Activated CD4-positive, alpha-beta T cell treated with anti-CD3 and anti-CD28 coated beads for 36 hours (primary cell): ENCODE results near the gene ARHGEF11. TPM values are rescaled to one million over a fixed set of nuclear protein-coding genes. Genes with fewer than 3 reads are reported as not detected.
A peak's percentile ranks its signal among the peaks of the same experiment; 100 is the strongest.

Experiments
- ATAC-seq: fragments of 200-7000 bp; cut with Tn5 transposase; one replicate; pipeline ENCODE4 v1.10.0; 2021; ENCODE audit warnings: mild to moderate bottlenecking, moderate library complexity
- CTCF ChIA-PET: fragments of 350-600 bp; sonication (Branson Sonifier 250); formaldehyde crosslinking; loops from one replicate; lab custom pipeline; 2021; ENCODE audit warnings: antibody characterized with exemption; lab: Charles Lee
- POLR2A ChIA-PET: fragments of 350-600 bp; sonication (Branson Sonifier 250); formaldehyde crosslinking; loops from one replicate; lab custom pipeline; 2021; ENCODE audit warnings: antibody characterized with exemption, inconsistent platforms; lab: Charles Lee
- DNase-seq: peaks from one replicate; pipeline ENCODE4 v3.0.0-alpha.2; 2020
- H3K27ac Mint-ChIP-seq: one replicate; pipeline ENCODE4 v1.8.0; 2021; ENCODE audit warnings: mixed read lengths
- H3K27me3 Mint-ChIP-seq: one replicate; pipeline ENCODE4 v1.8.0; 2021; ENCODE audit warnings: mixed read lengths
- H3K36me3 Mint-ChIP-seq: one replicate; pipeline ENCODE4 v1.8.0; 2021; ENCODE audit warnings: low read depth, mixed read lengths
- H3K4me1 Mint-ChIP-seq: one replicate; pipeline ENCODE4 v1.8.0; 2021; ENCODE audit warnings: mixed read lengths
- H3K4me3 Mint-ChIP-seq: one replicate; pipeline ENCODE4 v1.8.0; 2021; ENCODE audit warnings: mild to moderate bottlenecking, moderate library complexity, mixed read lengths
- H3K9me3 Mint-ChIP-seq: one replicate; pipeline ENCODE4 v1.8.0; 2021; ENCODE audit warnings: low read depth, mixed read lengths
- intact Hi-C, 2 experiments: fragments of 100-400 bp; cut with DNase I in 1 of 2; cut with micrococcal nuclease in 1 of 2; formaldehyde crosslinking; loops; one replicate each; pipeline versions ENCODE4 v1.14.2 to v1.15.1; 2022 to 2024; cut with DNase I, micrococcal nuclease
- total RNA-seq, 2 experiments: library from RNA; stranded (reverse); gene quantifications; one replicate each; pipeline ENCODE4 v1.2.3, GENCODE V29; 2021

The ARHGEF11 gene
- total RNA-seq, 2 experiments from 2014 or later = 3.5 to 4.8 TPM

- Mint-ChIP-seq H3K27me3 (peaks cover 73% of the 10 kb centered on the region), H3K27ac (no peak overlapping the region), H3K9me3 (no peaks in the 10 kb centered on the region), H3K36me3 (no peaks in the 10 kb centered on the region), H3K4me3 (no peak overlapping the region), H3K4me1 (peaks cover 21% of the 10 kb centered on the region)
- CTCF ChIA-PET = interaction anchor here (0.6 to 7.7 kb wide), 7 partner anchors 8 to 419 kb away, joined by 3 to 76 read pairs (median 4); partner anchors contain the start of gene PEAR1
- POLR2A ChIA-PET = no interaction called here
- no peak for DNase-seq
- ATAC-seq = no peak
- intact Hi-C loops = no loop called here
Measured at GRCh38 chr1:156923670-156924477, 121.7 kb downstream of the ARHGEF11 start.

GRCh38 chr1:156922986-156923669 lies 122.4 kb downstream of the ARHGEF11 start:
- peaks cover 20% of the 10 kb centered on the region for H3K4me1 Mint-ChIP-seq
- ChIA-PET CTCF (interaction anchor here (0.7 to 7.7 kb wide), 9 partner anchors 7 to 419 kb away, joined by 3 to 76 read pairs (median 3); partner anchors contain the start of gene PEAR1), POLR2A (no interaction called here)
- no peak overlapping the region for H3K27ac Mint-ChIP-seq
- DNase-seq (no peak), ATAC-seq (no peak)
- no peaks in the 10 kb centered on the region for H3K9me3 Mint-ChIP-seq
- intact Hi-C loops = no loop called here
- no peak overlapping the region for H3K4me3 Mint-ChIP-seq
- H3K27me3 Mint-ChIP-seq = peaks cover 72% of the 10 kb centered on the region
- no peaks in the 10 kb centered on the region for H3K36me3 Mint-ChIP-seq

- Mint-ChIP-seq H3K9me3 (no peaks in the 10 kb centered on the region), H3K4me1 (peaks cover 10% of the 10 kb centered on the region), H3K4me3 (no peak overlapping the region), H3K27me3 (peaks cover 60% of the 10 kb centered on the region), H3K27ac (no peak overlapping the region), H3K36me3 (no peaks in the 10 kb centered on the region)
- ChIA-PET POLR2A (no interaction called here), CTCF (interaction anchor here (0.6 to 1.3 kb wide), 3 partner anchors 26 to 437 kb away, joined by 3 to 4 read pairs (median 3); no protein-coding TSS in a partner anchor)
- ATAC-seq (no peak), DNase-seq (no peak)
- intact Hi-C loops = no loop called here
Measured at GRCh38 chr1:156921053-156921529, 124.5 kb downstream of the ARHGEF11 start.

GRCh38 chr1:156920233-156921052 lies 125.1 kb downstream of the ARHGEF11 start, which contains the start of gene LRRC71:
Gene LRRC71 (plus strand): TSS chr1:156920632. CDS start chr1:156920804, 172 bp downstream.
- ATAC-seq (peak; percentile 92), DNase-seq (peak; percentile 87)
- Mint-ChIP-seq H3K27ac (no peak within 1 kb of the TSS), H3K4me3 (no peak within 1 kb of the TSS), H3K27me3 (peaks cover 57% of the 10 kb centered on the region), H3K9me3 (no peaks in the 10 kb centered on the region), H3K4me1 (peaks cover 6% of the 10 kb centered on the region), H3K36me3 (no peaks in the 10 kb centered on the region)
- CTCF ChIA-PET = interaction anchor here (0.7 to 1.3 kb wide), 4 partner anchors 19 to 30 kb away, joined by 3 to 4 read pairs (median 4); no protein-coding TSS in a partner anchor
- intact Hi-C loops = loop anchor here in 1 of 2 experiments (1.0 kb wide), 1 partner anchor 28 kb away; no protein-coding TSS in a partner anchor
- POLR2A ChIA-PET = no interaction called here

- Mint-ChIP-seq H3K27ac (no peak overlapping the region), H3K27me3 (peaks cover 18% of the 10 kb centered on the region), H3K9me3 (no peaks in the 10 kb centered on the region), H3K36me3 (no peaks in the 10 kb centered on the region), H3K4me1 (no peaks in the 10 kb centered on the region), H3K4me3 (no peak overlapping the region)
- ChIA-PET POLR2A (no interaction called here), CTCF (interaction anchor here (0.9 to 4.6 kb wide), 2 partner anchors 12 to 18 kb away, joined by 4 to 44 read pairs; no protein-coding TSS in a partner anchor)
- ATAC-seq (no peak), DNase-seq (no peak)
- intact Hi-C loops = no loop called here
Measured at GRCh38 chr1:156914440-156914856, 131.1 kb downstream of the ARHGEF11 start.

GRCh38 chr1:156913809-156914387 lies 131.6 kb downstream of the ARHGEF11 start:
- Mint-ChIP-seq H3K27ac (no peak overlapping the region), H3K36me3 (no peaks in the 10 kb centered on the region), H3K27me3 (peaks cover 15% of the 10 kb centered on the region), H3K4me3 (no peak overlapping the region), H3K4me1 (no peaks in the 10 kb centered on the region), H3K9me3 (no peaks in the 10 kb centered on the region)
- ChIA-PET POLR2A (no interaction called here), CTCF (interaction anchor here (0.8 to 4.6 kb wide), 4 partner anchors 8 to 1720 kb away, joined by 3 to 44 read pairs (median 4); no protein-coding TSS in a partner anchor)
- ATAC-seq (no peak), DNase-seq (no peak)
- intact Hi-C loops = no loop called here

GRCh38 chr1:156912861-156913808 lies 132.4 kb downstream of the ARHGEF11 start:
- Mint-ChIP-seq H3K36me3 (no peaks in the 10 kb centered on the region), H3K4me1 (no peaks in the 10 kb centered on the region), H3K9me3 (no peaks in the 10 kb centered on the region), H3K4me3 (no peak overlapping the region), H3K27ac (no peak overlapping the region), H3K27me3 (peaks cover 10% of the 10 kb centered on the region)
- POLR2A ChIA-PET = no interaction called here
- intact Hi-C loops = no loop called here
- ATAC-seq = no peak
- no peak for DNase-seq
- CTCF ChIA-PET = interaction anchor here (0.6 to 4.6 kb wide), 8 partner anchors 9 to 1719 kb away, joined by 3 to 44 read pairs (median 4); partner anchors contain the start of genes INSRR and NTRK1

GRCh38 chr1:156912310-156912709 lies 133.2 kb downstream of the ARHGEF11 start:
- no peak overlapping the region for H3K4me3 Mint-ChIP-seq
- ATAC-seq = no peak
- intact Hi-C loops = no loop called here
- no peaks in the 10 kb centered on the region for H3K9me3 Mint-ChIP-seq
- H3K27me3 Mint-ChIP-seq = peaks cover 8% of the 10 kb centered on the region
- H3K36me3 Mint-ChIP-seq = no peaks in the 10 kb centered on the region
- no peak for DNase-seq
- no peaks in the 10 kb centered on the region for H3K4me1 Mint-ChIP-seq
- ChIA-PET POLR2A (no interaction called here), CTCF (interaction anchor here (0.9 to 4.6 kb wide), 8 partner anchors 11 to 74 kb away, joined by 3 to 44 read pairs (median 4); partner anchors contain the start of genes INSRR, NTRK1 and PEAR1)
- no peak overlapping the region for H3K27ac Mint-ChIP-seq

- Mint-ChIP-seq H3K36me3 (no peaks in the 10 kb centered on the region), H3K27me3 (peaks cover 5% of the 10 kb centered on the region), H3K4me1 (no peaks in the 10 kb centered on the region), H3K4me3 (no peak overlapping the region), H3K9me3 (no peaks in the 10 kb centered on the region), H3K27ac (no peak overlapping the region)
- POLR2A ChIA-PET = no interaction called here
- intact Hi-C loops = no loop called here
- no peak for DNase-seq
- CTCF ChIA-PET = interaction anchor here (0.6 to 4.6 kb wide), 9 partner anchors 11 to 73 kb away, joined by 3 to 44 read pairs (median 4); partner anchors contain the start of genes INSRR, NTRK1 and PEAR1
- no peak for ATAC-seq
Measured at GRCh38 chr1:156911577-156912298, 133.8 kb downstream of the ARHGEF11 start.
